ENCODE data around the gene TSPAN9.

The TSPAN9 gene

GRCh38 chr12:3231399-3231876, 154.3 kb downstream of the TSPAN9 start:
- H3K27ac ChIP-seq (ENCODE audit: poor library complexity, severe bottlenecking) = no peak overlapping the region
- ATAC-seq (ENCODE audit: low read depth) (no peak), DNase-seq (ENCODE audit: low spot score) (peak; percentile 74)

GRCh38 chr12:3233797-3234196, 156.6 kb downstream of the TSPAN9 start:
- DNase-seq (ENCODE audit: low spot score) = no peak
- H3K4me3 ChIP-seq (ENCODE audit: severe bottlenecking) = no peak overlapping the region
- no peak for ATAC-seq (ENCODE audit: low read depth)
- no peak overlapping the region for H3K27ac ChIP-seq (ENCODE audit: poor library complexity, severe bottlenecking)
- H3K27me3 ChIP-seq (ENCODE audit: insufficient read depth, poor library complexity, severe bottlenecking) = no peaks in the 10 kb centered on the region
- peaks cover 3% of the 10 kb centered on the region for H3K4me1 ChIP-seq (ENCODE audit: insufficient read depth, poor library complexity, severe bottlenecking)
- H3K9me3 ChIP-seq (ENCODE audit: severe bottlenecking) = no peaks in the 10 kb centered on the region
- TF ChIP-seq CTCF (IDR thresholded peaks at IDR 0.05; ENCODE audit: poor library complexity, severe bottlenecking) = no peak
- no peaks in the 10 kb centered on the region for H3K36me3 ChIP-seq (ENCODE audit: low read depth)

More at GRCh38 chr12:3231399-3231876, 154.3 kb downstream of the TSPAN9 start:
- H3K36me3 ChIP-seq (ENCODE audit: low read depth) = no peaks in the 10 kb centered on the region
- H3K4me1 ChIP-seq (ENCODE audit: insufficient read depth, poor library complexity, severe bottlenecking) = peaks cover under 1% of the 10 kb centered on the region
- H3K4me3 ChIP-seq (ENCODE audit: severe bottlenecking) = no peak overlapping the region
- peaks cover 3% of the 10 kb centered on the region for H3K9me3 ChIP-seq (ENCODE audit: severe bottlenecking)
- no peaks in the 10 kb centered on the region for H3K27me3 ChIP-seq (ENCODE audit: insufficient read depth, poor library complexity, severe bottlenecking)
- TF ChIP-seq CTCF (IDR thresholded peaks at IDR 0.05; ENCODE audit: poor library complexity, severe bottlenecking) = no peak

- peak; percentile 85 for DNase-seq (ENCODE audit: low spot score)
- H3K36me3 ChIP-seq (ENCODE audit: low read depth) = no peaks in the 10 kb centered on the region
- peak; percentile 95 for ATAC-seq (ENCODE audit: low read depth)
- H3K27ac ChIP-seq (ENCODE audit: poor library complexity, severe bottlenecking) = no peak overlapping the region
- no peaks in the 10 kb centered on the region for H3K27me3 ChIP-seq (ENCODE audit: insufficient read depth, poor library complexity, severe bottlenecking)
- no peak overlapping the region for H3K4me3 ChIP-seq (ENCODE audit: severe bottlenecking)
- no peak for TF ChIP-seq CTCF (IDR thresholded peaks at IDR 0.05; ENCODE audit: poor library complexity, severe bottlenecking)
- H3K4me1 ChIP-seq (ENCODE audit: insufficient read depth, poor library complexity, severe bottlenecking) = peaks cover 3% of the 10 kb centered on the region
- H3K9me3 ChIP-seq (ENCODE audit: severe bottlenecking) = no peaks in the 10 kb centered on the region
These were observed 159.4 kb downstream of the TSPAN9 start for GRCh38 chr12:3236345-3237187.

GRCh38 chr12:3238196-3238595, 161.0 kb downstream of the TSPAN9 start:
- peaks cover 3% of the 10 kb centered on the region for H3K4me1 ChIP-seq (ENCODE audit: insufficient read depth, poor library complexity, severe bottlenecking)
- no peak for DNase-seq (ENCODE audit: low spot score)
- no peak for ATAC-seq (ENCODE audit: low read depth)
- TF ChIP-seq CTCF (IDR thresholded peaks at IDR 0.05; ENCODE audit: poor library complexity, severe bottlenecking) = no peak
- no peaks in the 10 kb centered on the region for H3K36me3 ChIP-seq (ENCODE audit: low read depth)
- no peak overlapping the region for H3K4me3 ChIP-seq (ENCODE audit: severe bottlenecking)
- no peaks in the 10 kb centered on the region for H3K9me3 ChIP-seq (ENCODE audit: severe bottlenecking)
- H3K27me3 ChIP-seq (ENCODE audit: insufficient read depth, poor library complexity, severe bottlenecking) = no peaks in the 10 kb centered on the region
- H3K27ac ChIP-seq (ENCODE audit: poor library complexity, severe bottlenecking) = no peak overlapping the region

GRCh38 chr12:3241621-3242020, 164.4 kb downstream of the TSPAN9 start:
- Histone ChIP-seq H3K4me1 (ENCODE audit: insufficient read depth, poor library complexity, severe bottlenecking) (peaks cover 1% of the 10 kb centered on the region), H3K36me3 (ENCODE audit: low read depth) (no peaks in the 10 kb centered on the region), H3K9me3 (ENCODE audit: severe bottlenecking) (no peaks in the 10 kb centered on the region), H3K27me3 (ENCODE audit: insufficient read depth, poor library complexity, severe bottlenecking) (no peaks in the 10 kb centered on the region), H3K27ac (ENCODE audit: poor library complexity, severe bottlenecking) (no peak overlapping the region), H3K4me3 (ENCODE audit: severe bottlenecking) (no peak overlapping the region)
- ATAC-seq (ENCODE audit: low read depth) (no peak), DNase-seq (ENCODE audit: low spot score) (no peak)
- TF ChIP-seq CTCF (IDR thresholded peaks at IDR 0.05; ENCODE audit: poor library complexity, severe bottlenecking) = no peak
